ENCODE results near the gene CBR4. TPM values are rescaled to one million over a fixed set of nuclear protein-coding genes. Genes with fewer than 3 reads are reported as not detected.

CBR4 gene
- total and polyA plus RNA-seq, 2 experiments from 2014 or later = 36.9 to 38.1 TPM

GRCh38 chr4:169014586-169014985 lies 4.5 kb upstream of the CBR4 start:
- H3K9me3 Mint-ChIP-seq = no peaks in the 10 kb centered on the region
- DNase-seq (ENCODE audit: low spot score) = no peak
- Histone ChIP-seq H2AFZ (no peak overlapping the region), H3K79me2 (replicated peaks; ENCODE audit: insufficient read depth) (peaks cover under 1% of the 10 kb centered on the region; the same call in 1 of the 2 replicates), H3K4me1 (ENCODE audit: insufficient read depth) (peaks cover 14% of the 10 kb centered on the region; the same call in 1 of the 2 replicates), H3K4me3 (no peak overlapping the region), H4K20me1 (replicated peaks; ENCODE audit: insufficient read depth) (no peaks in the 10 kb centered on the region), H3K27me3 (ENCODE audit: insufficient read depth) (no peaks in the 10 kb centered on the region), H3K36me3 (ENCODE audit: insufficient read depth) (no peaks in the 10 kb centered on the region), H3F3A (replicated peaks; ENCODE audit: low read depth) (no peaks in the 10 kb centered on the region), H3K4me2 (no peak overlapping the region), H3K27ac (ENCODE audit: low read depth) (no peak overlapping the region), H3K9me2 (ENCODE audit: insufficient read depth) (no peaks in the 10 kb centered on the region)
- no peaks in the 10 kb centered on the region for H3K36me3 Mint-ChIP-seq (ENCODE audit: low read depth)
- TF ChIP-seq EZH2 (IDR thresholded peaks at IDR 0.05; ENCODE audit: low read depth, unreplicated experiment) = no peak
- no peak for TF ChIP-seq REST (IDR thresholded peaks at IDR 0.05; ENCODE audit: unreplicated experiment)
- TF ChIP-seq CREB1 (CRISPR knock-in tag; IDR thresholded peaks at IDR 0.05; ENCODE audit: low read depth) = no peak
- no peak for TF ChIP-seq ZNF331 (CRISPR knock-in tag; IDR thresholded peaks at IDR 0.05; ENCODE audit: low read depth)
- H3K27ac Mint-ChIP-seq = no peak overlapping the region
- no peak for ATAC-seq
- H3K4me3 Mint-ChIP-seq = no peak overlapping the region
- H3K4me1 Mint-ChIP-seq = peaks cover 30% of the 10 kb centered on the region
- H3K27me3 Mint-ChIP-seq (ENCODE audit: insufficient read depth, low read depth, poor library complexity) = peaks cover 1% of the 10 kb centered on the region

- Mint-ChIP-seq H3K27me3 (ENCODE audit: insufficient read depth, low read depth, poor library complexity) (peaks cover 4% of the 10 kb centered on the region), H3K4me1 (peaks cover 38% of the 10 kb centered on the region), H3K27ac (no peak overlapping the region), H3K4me3 (no peak overlapping the region), H3K9me3 (no peaks in the 10 kb centered on the region), H3K36me3 (ENCODE audit: low read depth) (no peaks in the 10 kb centered on the region)
- H3K36me3 ChIP-seq (ENCODE audit: insufficient read depth) = no peaks in the 10 kb centered on the region
- H4K20me1 ChIP-seq (replicated peaks; ENCODE audit: insufficient read depth) = no peaks in the 10 kb centered on the region
- no peak for DNase-seq (ENCODE audit: low spot score)
- H3K79me2 ChIP-seq (replicated peaks; ENCODE audit: insufficient read depth) = peaks cover 12% of the 10 kb centered on the region
- no peak overlapping the region for H3K27ac ChIP-seq (ENCODE audit: low read depth)
- H3K27me3 ChIP-seq (ENCODE audit: insufficient read depth) = no peaks in the 10 kb centered on the region
- H3K4me3 ChIP-seq = no peak overlapping the region
- H3K4me2 ChIP-seq = no peak overlapping the region
- ATAC-seq = no peak
- H2AFZ ChIP-seq = no peak overlapping the region
- no peaks in the 10 kb centered on the region for H3K9me2 ChIP-seq (ENCODE audit: insufficient read depth)
- H3F3A ChIP-seq (replicated peaks; ENCODE audit: low read depth) = no peaks in the 10 kb centered on the region
- H3K4me1 ChIP-seq (ENCODE audit: insufficient read depth) = peaks cover 22% of the 10 kb centered on the region; the same call in 1 of the 2 replicates
- TF ChIP-seq ZNF114 (CRISPR knock-in tag; IDR thresholded peaks at IDR 0.05) (no peak), EZH2 (IDR thresholded peaks at IDR 0.05; ENCODE audit: low read depth, unreplicated experiment) (no peak), REST (IDR thresholded peaks at IDR 0.05; ENCODE audit: unreplicated experiment) (no peak), ZNF331 (CRISPR knock-in tag; IDR thresholded peaks at IDR 0.05; ENCODE audit: low read depth) (no peak), ZNF462 (CRISPR knock-in tag; IDR thresholded peaks at IDR 0.05) (no peak), NANOG (IDR thresholded peaks at IDR 0.05; ENCODE audit: borderline replicate concordance) (no peak), STAT1 (IDR thresholded peaks at IDR 0.05; ENCODE audit: unreplicated experiment) (no peak), CREB1 (CRISPR knock-in tag; IDR thresholded peaks at IDR 0.05; ENCODE audit: low read depth) (no peak)
These were observed 3.3 kb upstream of the CBR4 start for GRCh38 chr4:169013396-169013795.

All from GM23338 (cell line).